Aorta (tissue), 5 donors: Measurements from ENCODE around the gene S100P. TPM values are rescaled to one million over a fixed set of nuclear protein-coding genes. Genes with fewer than 3 reads are reported as not detected.
"Not testable (repeated sequence)": the region's sequence is repeated elsewhere in the genome, so short reads cannot be mapped to it uniquely, and the experiment has no call there.

Source experiments
- ATAC-seq: fragments of 200-7000 bp; cut with Tn5 transposase; one replicate; pipeline ENCODE4 v1.9.1; 2022; ENCODE audit warnings: moderate library complexity; ENCODE audit not compliant: low FRiP score
- DNase-seq, 2 donors: peaks; one replicate each; pipeline ENCODE4 v3.0.0-alpha.2; 2020
- H3K27ac ChIP-seq, 2 donors: one replicate each; pipeline ENCODE4 v1.5.1; 2013; ENCODE audit warnings: low read length in 2 of 2, mild to moderate bottlenecking in 2 of 2, moderate library complexity in 2 of 2, control low read depth in 1 of 2, inconsistent platforms in 1 of 2, low read depth in 1 of 2
- H3K27me3 ChIP-seq, 2 donors: one replicate each; pipeline ENCODE4 v1.6.1; 2013; ENCODE audit warnings: control low read depth in 1 of 2, low read length in 1 of 2, mild to moderate bottlenecking in 1 of 2, moderate library complexity in 1 of 2; ENCODE audit not compliant: insufficient read depth in 2 of 2, control insufficient read depth in 1 of 2
- H3K36me3 ChIP-seq, 2 donors: one replicate each; pipeline ENCODE4 v1.6.1; 2013; ENCODE audit warnings: control low read depth in 1 of 2, low read length in 1 of 2, mild to moderate bottlenecking in 1 of 2; ENCODE audit not compliant: insufficient read depth in 2 of 2, control insufficient read depth in 1 of 2
- H3K4me1 ChIP-seq, 2 donors: one replicate each; pipeline ENCODE4 v1.6.1; 2013; ENCODE audit warnings: low read length in 2 of 2, control low read depth in 1 of 2, mild to moderate bottlenecking in 1 of 2, moderate library complexity in 1 of 2; ENCODE audit not compliant: insufficient read depth in 2 of 2, control insufficient read depth in 1 of 2
- H3K4me3 ChIP-seq, 2 donors: one replicate each; pipeline ENCODE4 v1.5.1; 2013; ENCODE audit warnings: low read length in 2 of 2, control low read depth in 1 of 2, mild to moderate bottlenecking in 1 of 2
- H3K9me3 ChIP-seq: one replicate; pipeline ENCODE4 v1.6.1; 2013; ENCODE audit warnings: mild to moderate bottlenecking, low read length; ENCODE audit not compliant: control insufficient read depth
- WGBS, 2 donors: extraction: QIAGEN DNeasy Blood & Tissue Kit; methylation state at CpG; one replicate each; pipeline ENCODE4 v1.1.7; 2013; 5-methylcytosine and 5-hydroxymethylcytosine counted together
- intact Hi-C, 2 donors: fragments of 100-400 bp; cut with DNase I; formaldehyde crosslinking; loops; one replicate each; pipeline versions ENCODE4 v1.14.2 to v1.15.0; 2022
- polyA plus RNA-seq, 2 donors: library from polyadenylated mRNA; stranded (reverse); fragments of 200-250 nt; gene quantifications; one replicate each; pipeline ENCODE4 v1.2.3, GENCODE V29; 2013
- total RNA-seq, 2 donors: library from RNA; stranded (reverse); fragmentation: NEBNext Ultra II Directional; extraction: Animal tissue kit (Norgen Biotek cat#: 25700); gene quantifications; one replicate each; pipeline ENCODE4 v1.2.1, GENCODE V29; 2021
- donor health status: healthy with polysubstance abuse.
- donor health status: Bipolar disorder and iron deficiency.
- donor health status: DM: no; HTN: no; CAD: no.
- donor health status: DM: no; HTN: no; CAD: no.
- donor health status: DM: yes; HTN: yes; CAD: no.

S100P gene
- total and polyA plus RNA-seq, 4 donors: 1.9 to 17.2 (median 5.8) TPM

DNA sequence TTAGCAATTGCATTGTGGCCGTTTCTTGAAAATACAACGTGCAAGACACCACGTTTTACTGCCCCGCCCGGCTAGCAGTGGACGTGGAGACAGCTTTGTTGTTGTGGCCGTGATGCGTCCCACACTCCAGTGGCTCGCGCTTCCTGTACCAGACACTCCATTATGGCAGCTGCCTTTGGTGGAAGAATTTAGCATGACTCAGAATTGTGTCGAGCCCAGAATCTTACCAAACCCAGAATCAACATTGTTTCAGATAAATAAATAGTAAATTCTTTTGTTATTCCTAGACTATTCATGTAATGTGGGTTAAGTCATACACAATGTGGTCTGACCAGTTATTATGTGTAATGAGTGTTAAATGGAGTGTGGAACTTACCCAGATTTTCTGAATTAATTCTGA lies 25.3 kb upstream of the S100P start:
- Histone ChIP-seq H3K27ac (no peak overlapping the region), H3K4me1 (no peaks in the 10 kb centered on the region), H3K27me3 (no peaks in the 10 kb centered on the region), H3K4me3 (no peak overlapping the region), H3K36me3 (no peaks in the 10 kb centered on the region), H3K9me3 (no peaks in the 10 kb centered on the region)
- ATAC-seq: no peak
- intact Hi-C loops: no loop called here
- WGBS, 2 donors: 68 to 77% methylated on average over 11 of the region's 11 CpGs
- no peak for DNase-seq

DNA sequence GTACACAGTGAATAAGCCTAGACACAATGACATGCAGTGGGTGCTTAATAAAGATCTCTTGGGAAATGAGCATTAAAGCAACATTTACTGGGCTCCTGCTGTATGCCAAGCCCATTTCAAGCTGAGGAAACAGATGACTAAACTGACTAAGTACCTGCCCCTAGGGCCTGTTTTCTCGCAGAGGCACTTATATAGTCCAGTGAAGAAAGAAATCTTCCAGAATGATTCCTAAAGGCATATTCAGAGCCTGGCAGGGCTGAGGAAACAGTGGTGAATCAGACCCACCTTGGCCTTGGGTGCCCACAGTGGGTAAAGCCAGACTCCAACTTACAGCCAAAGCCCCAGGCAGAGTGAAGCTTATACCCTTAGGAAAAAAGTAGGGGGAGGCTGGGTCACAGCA lies 22.0 kb upstream of the S100P start:
- no peaks in the 10 kb centered on the region for H3K27me3 ChIP-seq
- H3K4me1 ChIP-seq: peaks cover 0 to 5% of the 10 kb centered on the region in 2 donors
- no peak overlapping the region for H3K27ac ChIP-seq
- 87 to 92% methylated on average over 1 of the region's 1 CpG for WGBS, 2 donors
- intact Hi-C loops: no loop called here
- H3K36me3 ChIP-seq: no peaks in the 10 kb centered on the region
- no peak overlapping the region for H3K4me3 ChIP-seq
- no peak for DNase-seq
- ATAC-seq: no peak
- no peaks in the 10 kb centered on the region for H3K9me3 ChIP-seq

DNA sequence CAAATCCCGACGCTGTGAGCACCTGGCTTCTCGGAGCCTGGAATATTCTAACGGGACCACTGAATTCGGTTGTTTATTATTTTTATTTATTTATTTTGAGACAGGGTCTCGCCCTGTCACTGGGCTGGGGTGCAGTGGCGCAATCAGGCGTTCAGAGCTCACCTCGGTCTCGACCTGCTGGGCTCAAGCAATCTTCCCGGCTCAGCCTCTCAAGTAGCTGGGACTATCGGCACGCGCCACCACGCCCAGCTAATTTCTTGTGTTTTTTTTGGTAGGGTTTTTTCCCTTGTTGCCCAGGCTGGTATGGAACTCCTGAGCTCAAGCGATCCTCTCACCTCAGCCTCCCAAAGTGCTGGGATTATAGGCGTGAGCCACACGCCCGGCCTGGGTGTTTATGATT lies 21.5 kb upstream of the S100P start:
- Histone ChIP-seq H3K9me3 (no peaks in the 10 kb centered on the region), H3K4me3 (no peak overlapping the region), H3K4me1 (peaks cover 0 to 5% of the 10 kb centered on the region in 2 donors), H3K36me3 (no peaks in the 10 kb centered on the region), H3K27ac (no peak overlapping the region), H3K27me3 (no peaks in the 10 kb centered on the region)
- 96 to 98% methylated on average over 19 of the region's 19 CpGs for WGBS, 2 donors
- ATAC-seq (no peak), DNase-seq (no peak)
- intact Hi-C loops: no loop called here

DNA sequence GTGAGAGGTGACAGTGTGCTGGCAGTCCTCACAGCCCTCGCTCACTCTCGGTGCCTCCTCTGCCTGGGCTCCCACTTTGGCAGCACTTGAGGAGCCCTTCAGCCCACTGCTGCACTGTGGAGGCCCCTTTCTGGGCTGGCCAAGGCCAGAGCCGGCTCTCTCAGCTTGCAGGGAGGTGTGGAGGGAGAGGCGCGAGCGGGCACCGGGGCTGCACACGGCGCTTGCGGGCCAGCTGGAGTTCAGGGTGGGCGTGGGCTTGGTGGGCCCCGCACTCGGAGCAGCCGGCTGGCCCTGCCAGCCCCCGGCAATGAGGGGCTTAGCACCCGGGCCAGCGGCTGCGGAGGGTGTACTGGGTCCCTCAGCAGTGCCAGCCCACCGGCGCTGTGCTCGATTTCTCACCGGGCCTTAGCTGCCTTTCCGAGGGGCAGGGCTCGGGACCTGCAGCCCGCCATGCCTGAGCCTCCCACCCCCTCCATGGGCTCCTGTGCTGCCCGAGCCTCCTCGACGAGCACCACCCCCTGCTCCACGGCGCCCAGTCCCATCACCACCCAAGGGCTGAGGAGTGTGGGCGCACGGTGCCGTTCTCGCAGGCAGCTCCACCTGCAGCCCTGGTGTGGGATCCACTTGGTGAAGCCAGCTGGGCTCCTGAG lies 21.0 kb upstream of the S100P start:
- H3K27me3 ChIP-seq, H3K36me3 ChIP-seq, H3K4me3 ChIP-seq, H3K27ac ChIP-seq, H3K4me1 ChIP-seq, DNase-seq, H3K9me3 ChIP-seq, ATAC-seq, intact Hi-C loops: not testable (repeated sequence)
- WGBS, 2 donors: 97 to 99% methylated on average over 30 to 34 of the region's 34 CpGs

DNA sequence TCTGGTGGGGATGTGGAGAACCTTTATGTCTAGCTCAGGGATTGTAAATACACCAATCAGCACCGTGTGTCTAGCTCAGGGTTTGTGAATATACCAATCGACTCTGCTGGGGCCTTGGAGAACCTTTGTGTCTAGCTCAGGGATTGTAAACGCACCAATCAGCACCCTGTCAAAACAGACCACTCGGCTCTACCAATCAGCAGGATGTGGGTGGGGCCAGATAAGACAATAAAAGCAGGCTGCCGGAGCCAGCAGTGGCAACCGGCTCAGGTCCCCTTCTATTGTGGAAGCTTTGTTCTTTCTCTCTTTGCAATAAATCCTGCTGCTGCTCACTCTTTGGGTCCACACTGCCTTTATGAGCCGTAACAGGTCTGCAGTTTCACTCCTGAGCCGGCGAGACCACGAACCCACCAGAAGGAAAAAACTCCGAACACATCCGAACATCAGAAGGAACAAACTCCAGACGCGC lies 20.5 kb upstream of the S100P start:
- H3K9me3 ChIP-seq, intact Hi-C loops, H3K27me3 ChIP-seq, H3K36me3 ChIP-seq, ATAC-seq, H3K4me1 ChIP-seq, DNase-seq, H3K4me3 ChIP-seq, H3K27ac ChIP-seq: not testable (repeated sequence)
- 22 to 40% methylated on average over 14 of the region's 14 CpGs for WGBS, 2 donors

DNA sequence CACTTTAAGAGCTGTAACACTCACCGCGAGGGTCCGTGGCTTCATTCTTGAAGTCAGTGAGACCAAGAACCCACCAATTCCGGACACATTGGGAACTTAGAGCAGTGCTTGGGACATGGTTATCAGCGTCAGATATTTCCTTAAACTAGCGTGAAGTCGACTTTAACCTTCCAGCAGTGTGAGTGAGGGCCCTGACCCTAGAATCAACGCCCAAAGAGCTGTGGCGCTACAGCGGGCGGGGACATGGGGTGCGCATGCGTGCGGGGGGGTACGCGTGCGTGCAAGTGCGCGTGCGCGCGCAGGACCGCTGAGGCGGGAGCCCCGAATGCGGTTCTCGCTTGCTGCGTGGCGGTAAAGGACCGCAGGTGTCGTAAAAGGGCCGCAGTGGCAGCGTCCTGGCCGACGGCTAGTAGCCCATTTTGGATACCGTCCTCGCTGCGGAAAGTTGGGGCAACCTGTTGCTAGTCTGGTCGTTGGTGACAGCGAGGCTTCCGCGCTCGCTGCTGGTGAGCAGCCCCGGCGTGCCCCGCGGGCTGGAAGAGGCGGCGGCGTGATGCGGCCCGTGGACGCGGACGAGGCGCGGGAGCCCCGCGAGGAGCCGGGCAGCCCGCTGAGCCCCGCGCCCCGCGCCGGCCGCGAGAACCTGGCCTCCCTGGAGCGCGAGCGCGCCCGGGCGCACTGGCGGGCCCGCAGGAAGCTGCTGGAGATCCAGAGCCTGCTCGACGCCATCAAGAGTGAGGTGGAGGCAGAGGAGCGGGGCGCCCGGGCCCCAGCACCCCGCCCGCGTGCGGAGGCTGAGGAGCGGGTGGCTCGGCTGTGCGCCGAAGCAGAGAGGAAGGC lies 19.8 kb upstream of the S100P start:
- DNase-seq (peak; percentile 97 to 98), ATAC-seq (peak; percentile 97)
- intact Hi-C loops: no loop called here
- peak overlapping the region; percentile 62 to 75 for H3K4me3 ChIP-seq
- peak overlapping the region in 1 of 2 donors; percentile 49 for H3K27ac ChIP-seq
- H3K36me3 ChIP-seq: no peaks in the 10 kb centered on the region
- H3K4me1 ChIP-seq: peaks cover 0 to 5% of the 10 kb centered on the region in 2 donors
- H3K27me3 ChIP-seq: no peaks in the 10 kb centered on the region
- H3K9me3 ChIP-seq: no peaks in the 10 kb centered on the region
- 1% methylated on average over 70 to 89 of the region's 89 CpGs for WGBS, 2 donors

DNA sequence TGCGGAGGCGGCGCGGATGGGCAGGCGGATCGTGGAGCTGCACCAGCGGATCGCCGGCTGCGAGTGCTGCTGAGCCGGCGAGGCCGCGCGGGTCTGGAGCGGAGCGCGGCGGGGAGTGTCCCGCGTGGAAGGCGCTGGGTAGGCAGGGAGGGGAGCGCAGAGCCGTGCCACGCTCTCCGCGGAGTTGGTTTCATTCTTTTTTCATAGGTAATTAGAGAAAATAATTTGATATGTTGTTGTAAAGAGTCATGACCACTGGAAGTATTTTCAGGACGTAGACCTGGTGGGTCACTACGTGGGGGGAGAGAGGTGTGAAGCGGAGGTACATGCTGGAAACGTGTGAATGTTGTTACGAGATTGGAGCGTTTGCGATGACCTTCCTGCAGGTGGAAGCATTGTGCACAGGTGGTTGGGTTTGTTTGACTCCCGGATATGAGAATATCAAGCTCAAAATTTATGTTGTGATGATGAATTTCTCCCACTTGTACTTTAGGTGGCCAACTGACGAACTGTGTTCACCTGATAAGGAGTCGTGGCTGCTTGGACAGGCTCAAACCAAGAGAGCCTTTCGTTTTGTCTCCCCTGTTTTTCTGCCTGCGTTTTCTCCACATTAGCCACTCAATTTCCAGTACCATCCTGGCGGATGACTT lies 19.1 kb upstream of the S100P start:
- intact Hi-C loops: no loop called here
- H3K9me3 ChIP-seq: no peaks in the 10 kb centered on the region
- no peaks in the 10 kb centered on the region for H3K36me3 ChIP-seq
- DNase-seq (no peak), ATAC-seq (peak; percentile 34)
- H3K4me3 ChIP-seq: peak overlapping the region; percentile 62 to 75
- H3K27me3 ChIP-seq: no peaks in the 10 kb centered on the region
- H3K27ac ChIP-seq: peak overlapping the region in 1 of 2 donors; percentile 11
- 6% methylated on average over 40 of the region's 40 CpGs for WGBS, 2 donors
- H3K4me1 ChIP-seq: peaks cover 0 to 5% of the 10 kb centered on the region in 2 donors

DNA sequence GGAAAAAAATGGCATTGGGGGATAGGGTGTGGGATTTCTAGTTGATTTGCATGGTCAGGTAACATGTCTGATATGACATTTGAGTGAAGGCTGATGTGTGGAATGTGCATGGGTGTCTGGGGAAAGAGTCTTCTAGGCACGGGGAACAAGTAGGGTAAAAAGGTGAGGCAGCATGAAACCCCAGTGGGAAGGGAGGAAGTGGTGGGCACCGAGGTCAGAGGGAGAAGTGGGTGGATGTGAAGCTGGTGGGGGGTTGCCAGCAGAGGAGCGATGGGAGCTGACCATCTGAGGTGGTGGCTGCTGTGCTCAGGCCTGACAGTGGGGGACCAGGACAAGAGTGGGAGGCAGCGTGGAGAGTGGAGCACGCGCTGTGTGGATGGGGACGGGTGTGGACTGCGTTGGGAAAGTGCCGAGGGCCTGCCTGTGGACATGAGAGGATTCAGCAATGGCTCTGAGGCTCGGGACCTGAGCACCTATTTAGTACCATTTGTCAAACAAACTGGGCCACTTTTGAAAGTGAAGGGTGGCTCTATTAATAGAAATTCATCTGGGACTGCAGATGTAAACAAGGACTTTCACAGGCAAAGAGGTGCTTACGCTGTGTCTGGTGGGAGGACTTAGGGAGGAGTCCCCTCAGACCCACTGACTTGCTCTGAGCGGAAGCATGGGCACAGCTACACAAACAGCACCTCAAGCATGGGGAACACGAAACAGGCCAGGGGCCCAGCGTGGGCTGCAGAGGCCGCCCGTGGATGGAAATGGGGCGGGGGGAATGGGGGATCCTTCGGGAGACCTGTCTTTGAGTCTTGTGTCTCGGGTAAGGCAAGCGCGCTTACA lies 16.7 kb upstream of the S100P start:
- Histone ChIP-seq H3K36me3 (no peaks in the 10 kb centered on the region), H3K9me3 (no peaks in the 10 kb centered on the region), H3K27me3 (no peaks in the 10 kb centered on the region), H3K27ac (no peak overlapping the region), H3K4me3 (no peak overlapping the region), H3K4me1 (peaks cover 0 to 5% of the 10 kb centered on the region in 2 donors)
- 86 to 90% methylated on average over 21 of the region's 21 CpGs for WGBS, 2 donors
- DNase-seq: peak in 1 of 2 donors; percentile 53
- intact Hi-C loops: no loop called here
- ATAC-seq: no peak
